NCI-H146 treated with DMSO at 0.1 percent for 48 hours (cell line): ENCODE data around the gene APLP2.
"Not testable (repeated sequence)": the region's sequence is repeated elsewhere in the genome, so short reads cannot be mapped to it uniquely, and the experiment has no call there.

Source experiments
- DNase-seq: peaks from one replicate; lab custom pipeline; 2025; ENCODE audit not compliant: unreplicated experiment; lab: John Stamatoyannopoulos, UW

APLP2 gene

GRCh38 chr11:130069659-130070108, at the start of gene APLP2:
TSS of gene APLP2 (plus strand) at chr11:130069894. CDS start at chr11:130069978, 84 bp downstream.
- DNase-seq = peak; percentile 96

GRCh38 chr11:130020323-130020722, 49.4 kb upstream of the APLP2 start:
- DNase-seq = no peak

- DNase-seq = not testable (repeated sequence)
Observed at GRCh38 chr11:130021606-130022005, 48.1 kb upstream of the APLP2 start.

- DNase-seq = no peak
Observed at GRCh38 chr11:130022799-130023198, 46.9 kb upstream of the APLP2 start.

GRCh38 chr11:130023204-130023603, 46.5 kb upstream of the APLP2 start:
- no peak for DNase-seq

GRCh38 chr11:130024361-130024760, 45.3 kb upstream of the APLP2 start:
- no peak for DNase-seq

- no peak for DNase-seq
Observed at GRCh38 chr11:130025371-130025770, 44.3 kb upstream of the APLP2 start.

GRCh38 chr11:130029137-130029536, 40.6 kb upstream of the APLP2 start:
- no peak for DNase-seq

GRCh38 chr11:130031056-130031455, 38.6 kb upstream of the APLP2 start:
- DNase-seq = no peak

GRCh38 chr11:130031945-130032344, 37.7 kb upstream of the APLP2 start:
- no peak for DNase-seq

GRCh38 chr11:130032931-130033330, 36.8 kb upstream of the APLP2 start:
- DNase-seq = no peak

- DNase-seq = no peak
Observed at GRCh38 chr11:130034236-130034635, 35.5 kb upstream of the APLP2 start.

- DNase-seq = no peak
Observed at GRCh38 chr11:130037058-130037457, 32.6 kb upstream of the APLP2 start.

- no peak for DNase-seq
Observed at GRCh38 chr11:130037881-130038585, 31.7 kb upstream of the APLP2 start.

GRCh38 chr11:130040281-130040940, 29.3 kb upstream of the APLP2 start:
- DNase-seq = no peak

- DNase-seq = no peak
Observed at GRCh38 chr11:130042093-130042591, 27.6 kb upstream of the APLP2 start.

GRCh38 chr11:130043575-130043974, 26.1 kb upstream of the APLP2 start:
- DNase-seq = no peak

- DNase-seq = no peak
Observed at GRCh38 chr11:130047141-130047540, 22.6 kb upstream of the APLP2 start.

GRCh38 chr11:130049328-130049771, 20.3 kb upstream of the APLP2 start:
- DNase-seq = no peak

GRCh38 chr11:130050257-130050656, 19.4 kb upstream of the APLP2 start:
- no peak for DNase-seq

- DNase-seq = no peak
Observed at GRCh38 chr11:130051082-130051481, 18.6 kb upstream of the APLP2 start.

- DNase-seq = no peak
Observed at GRCh38 chr11:130052567-130052966, 17.1 kb upstream of the APLP2 start.
